Stimulated activated CD8-positive, alpha-beta memory T cell treated with anti-CD3 and anti-CD28 coated beads, Interleukin-7, amount 100 ng/mL, for 1 hour (primary cell): ENCODE data around the gene GYPC.
"Not testable (repeated sequence)": the region's sequence is repeated elsewhere in the genome, so short reads cannot be mapped to it uniquely, and the experiment has no call there.

Experiments
- DNase-seq, 2 donors: peaks; one replicate each; pipeline ENCODE4 v3.0.0-alpha.2; 2020; ENCODE audit warnings: low read depth in 2 of 2

GYPC gene, protein sequence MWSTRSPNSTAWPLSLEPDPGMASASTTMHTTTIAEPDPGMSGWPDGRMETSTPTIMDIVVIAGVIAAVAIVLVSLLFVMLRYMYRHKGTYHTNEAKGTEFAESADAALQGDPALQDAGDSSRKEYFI

DNA sequence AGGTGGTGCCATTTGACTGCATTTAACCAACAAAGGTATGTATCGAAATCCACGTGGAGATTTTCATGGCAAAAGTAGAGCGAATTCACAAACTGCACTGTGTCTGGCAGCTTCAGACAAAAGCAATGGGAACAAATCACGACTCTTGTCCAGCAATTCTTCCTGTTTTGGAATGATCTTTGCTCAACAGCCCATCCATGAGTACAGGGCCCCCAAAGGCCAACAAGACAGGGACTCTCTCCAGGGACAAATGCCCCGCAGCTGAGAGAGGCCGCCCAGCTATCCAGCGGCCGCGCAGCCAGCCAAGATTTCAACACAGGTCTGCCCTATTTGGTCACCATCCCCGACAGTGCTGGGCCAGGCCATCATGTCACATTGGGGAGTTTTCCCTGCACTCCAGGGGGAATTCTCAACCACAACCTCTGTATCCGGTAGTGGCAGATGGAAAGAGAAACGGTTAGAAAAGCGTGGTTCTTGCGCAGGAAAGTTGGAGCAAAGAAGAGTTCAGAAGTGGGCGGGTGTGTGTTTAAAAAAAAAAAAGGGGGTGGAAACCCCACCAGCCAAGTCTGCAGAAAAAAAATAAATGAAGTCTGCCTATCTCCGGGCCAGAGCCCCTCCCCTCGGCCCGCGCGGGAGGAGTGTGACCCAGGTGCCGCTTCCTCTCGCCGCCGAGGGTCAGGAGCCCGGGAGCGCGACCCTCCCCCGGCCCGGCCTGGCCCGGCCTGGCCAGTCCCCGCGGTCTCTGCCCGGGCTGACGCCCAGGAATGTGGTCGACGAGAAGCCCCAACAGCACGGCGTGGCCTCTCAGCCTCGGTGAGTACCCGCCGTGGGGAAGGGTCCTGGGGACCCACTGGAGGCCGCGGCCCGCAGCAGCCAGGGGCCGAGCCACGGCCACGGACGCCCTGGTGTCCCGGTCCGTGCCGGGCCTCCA is at the start of gene GYPC:
Gene GYPC (plus strand): TSS at position 659 of the 931 bp plus-strand sequence. CDS start 106 bp downstream, at position 765.
- no peak for DNase-seq

DNA sequence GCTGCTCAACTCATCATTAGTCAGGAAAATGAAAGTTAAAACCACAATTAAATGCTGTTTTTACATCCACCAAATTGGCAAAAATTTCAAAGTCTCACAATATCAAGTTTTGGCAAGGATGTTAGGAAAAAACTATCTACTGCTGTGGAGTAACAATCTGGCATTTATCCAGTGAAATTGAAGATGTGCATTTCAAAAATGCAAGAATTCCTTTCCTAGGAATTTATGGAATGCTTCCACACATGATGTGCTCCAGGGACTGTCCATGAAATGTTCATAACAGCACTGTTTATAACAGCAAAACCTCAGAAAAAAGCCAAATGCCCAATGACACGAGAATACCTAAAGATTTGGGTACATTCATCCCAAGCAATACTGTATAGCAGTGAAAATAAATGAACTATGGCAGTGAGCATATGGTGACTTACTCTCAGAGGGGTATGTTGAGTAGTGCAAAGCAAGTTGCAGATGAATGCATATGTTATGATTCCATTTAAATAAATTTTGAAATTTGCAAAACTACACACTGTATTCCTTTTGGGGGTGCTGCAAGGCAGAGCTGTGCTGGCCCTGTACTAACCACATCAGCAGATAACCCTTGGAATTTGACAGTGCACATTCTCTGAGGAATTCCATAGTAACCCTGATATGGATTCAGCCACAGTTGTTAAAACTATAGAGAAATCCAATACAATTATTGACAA is 41.3 kb upstream of the GYPC start:
- DNase-seq, result no peak

DNA sequence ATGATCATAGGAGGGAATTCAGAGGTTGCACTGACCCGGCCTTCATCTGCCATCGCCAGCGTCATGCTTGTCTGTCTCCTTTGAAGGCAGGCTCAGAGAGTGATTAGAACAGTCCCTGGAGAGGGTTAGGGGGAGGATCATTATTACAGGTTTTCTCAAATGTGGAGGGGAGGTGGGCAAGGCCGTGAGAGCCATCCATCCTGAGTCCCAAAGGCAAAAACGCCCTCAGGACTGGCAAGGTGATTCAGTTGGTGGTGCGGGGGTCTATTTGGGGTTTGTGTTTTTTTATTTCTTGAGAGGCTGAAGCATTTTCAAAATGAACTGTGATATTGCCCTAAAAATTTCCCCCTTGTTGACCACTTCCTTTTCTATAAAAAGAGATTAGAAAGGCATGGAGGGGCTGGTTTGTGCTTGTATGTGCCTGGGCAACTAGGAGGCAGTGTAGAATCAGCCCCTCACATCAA is 39.3 kb upstream of the GYPC start:
- DNase-seq, result no peak

DNA sequence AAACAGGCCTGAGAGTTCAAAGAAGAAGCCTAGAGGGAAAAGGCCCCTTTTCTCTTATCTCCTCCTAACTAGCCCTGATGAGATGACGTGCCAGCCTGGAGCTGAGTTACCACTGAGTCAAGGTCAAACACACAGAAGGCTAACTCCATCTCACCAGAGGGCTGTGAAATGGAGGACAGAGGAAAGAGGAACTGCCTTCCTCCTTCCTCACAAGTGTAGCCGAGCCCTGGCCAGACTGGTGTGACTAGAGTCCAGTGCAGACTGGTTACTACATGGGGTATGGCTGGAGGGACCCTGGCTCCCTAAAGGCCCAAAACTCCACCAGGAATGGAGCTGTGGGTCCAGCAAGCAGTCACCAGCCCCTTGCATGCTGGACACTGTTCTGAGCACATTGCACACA is 35.7 kb upstream of the GYPC start:
- no peak for DNase-seq

DNA sequence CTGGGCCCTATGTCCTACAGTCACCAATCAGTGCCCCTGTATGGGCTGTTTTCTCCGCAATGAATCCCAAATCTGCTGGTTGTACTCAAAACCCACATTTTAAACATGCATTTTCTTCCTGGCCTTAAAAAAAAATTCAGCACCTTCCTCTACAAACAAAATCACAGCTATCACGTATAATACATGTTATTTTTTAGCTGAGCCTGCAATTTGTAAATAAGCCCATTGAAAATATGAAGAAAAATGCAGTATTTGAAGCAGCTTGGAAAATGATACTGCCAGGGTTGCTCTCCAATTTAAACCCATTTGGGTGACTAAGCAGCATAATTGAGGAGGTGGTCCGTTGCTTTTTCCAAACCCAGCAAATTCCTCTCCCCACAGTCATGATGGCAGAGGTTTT is 33.0 kb upstream of the GYPC start:
- DNase-seq, result no peak

DNA sequence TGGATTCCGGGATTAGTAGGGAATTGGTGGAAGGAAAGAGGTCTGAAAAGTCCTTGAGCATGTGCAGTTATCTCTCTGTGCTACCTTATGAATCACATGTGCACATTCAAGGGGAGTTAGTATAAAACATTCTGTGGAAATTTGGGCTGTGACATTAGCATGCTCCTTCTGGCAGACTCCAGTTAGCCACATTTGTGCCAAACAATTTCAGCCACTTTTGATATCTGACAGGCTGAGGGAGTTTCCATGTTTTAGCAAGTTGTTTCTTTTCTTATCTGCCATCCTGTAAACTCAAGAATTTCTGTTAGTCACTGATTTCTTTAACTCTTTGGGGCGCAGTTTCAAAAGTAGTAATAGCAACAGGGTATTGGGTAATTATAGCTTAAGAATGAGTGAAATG is 28.3 kb upstream of the GYPC start:
- no peak for DNase-seq

DNA sequence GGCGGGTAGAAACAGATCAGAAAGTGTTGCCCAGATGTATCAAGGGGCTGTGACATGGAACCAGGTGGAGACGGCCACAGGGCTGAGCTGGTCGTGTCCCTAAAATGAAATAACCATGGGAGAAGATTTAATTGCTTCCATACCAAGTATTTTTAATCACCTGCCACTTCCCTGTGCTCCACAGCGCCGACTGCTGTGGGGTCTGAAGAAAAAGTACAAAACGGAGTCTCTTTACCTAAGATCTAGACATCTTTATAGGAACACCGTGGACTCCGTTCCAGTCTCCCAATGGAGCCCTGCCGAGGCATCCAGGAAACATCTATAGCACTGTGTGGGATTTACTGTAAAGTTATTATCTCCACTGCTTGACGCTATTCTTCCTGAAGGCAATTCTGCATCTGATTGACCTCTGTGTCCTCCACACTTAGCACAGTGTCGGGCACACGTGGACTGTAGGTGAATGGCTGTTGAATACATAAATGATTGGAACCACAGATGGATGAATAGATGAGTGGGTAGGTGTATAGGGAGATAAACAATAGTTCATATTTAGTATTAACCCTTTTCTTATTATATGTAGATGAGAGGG is 21.6 kb upstream of the GYPC start:
- no peak for DNase-seq

DNA sequence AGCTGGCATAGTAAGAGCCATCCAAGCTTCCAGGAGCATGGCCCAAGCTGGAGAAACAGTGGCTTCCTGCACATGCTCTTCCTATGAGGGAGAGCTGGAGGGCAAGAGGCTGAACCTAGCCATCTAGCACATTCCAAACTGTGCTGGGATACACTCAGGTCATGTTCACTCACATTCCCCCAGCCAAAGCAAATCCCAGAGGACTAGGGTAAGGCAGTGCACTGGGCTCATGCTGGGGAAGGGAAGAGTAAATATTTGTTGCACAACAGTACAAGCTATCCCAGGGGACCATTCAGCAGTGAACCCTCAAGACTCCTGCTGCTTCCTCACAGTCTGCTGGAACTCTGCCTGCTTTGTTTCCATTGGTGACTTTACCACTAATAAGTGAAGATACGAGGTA is 20.7 kb upstream of the GYPC start:
- no peak for DNase-seq

DNA sequence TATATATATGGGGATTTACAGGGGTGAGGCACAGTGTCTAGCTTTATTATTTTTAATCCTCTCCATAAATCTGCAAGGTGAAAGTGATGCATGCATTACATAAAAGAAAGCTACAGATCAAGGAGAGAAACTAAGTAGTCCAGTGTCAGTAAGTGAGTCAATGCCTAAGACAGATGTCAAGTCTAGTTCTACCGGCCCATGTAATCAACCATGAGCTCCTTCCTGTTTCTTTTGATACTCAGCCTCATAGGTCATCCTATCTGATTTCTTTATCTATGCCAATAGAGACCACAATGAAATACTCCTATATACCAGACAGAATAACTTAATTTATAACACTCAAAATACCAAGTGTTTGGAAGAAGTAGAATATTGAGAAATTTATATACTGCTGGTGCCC is 20.2 kb upstream of the GYPC start:
- DNase-seq, result no peak

DNA sequence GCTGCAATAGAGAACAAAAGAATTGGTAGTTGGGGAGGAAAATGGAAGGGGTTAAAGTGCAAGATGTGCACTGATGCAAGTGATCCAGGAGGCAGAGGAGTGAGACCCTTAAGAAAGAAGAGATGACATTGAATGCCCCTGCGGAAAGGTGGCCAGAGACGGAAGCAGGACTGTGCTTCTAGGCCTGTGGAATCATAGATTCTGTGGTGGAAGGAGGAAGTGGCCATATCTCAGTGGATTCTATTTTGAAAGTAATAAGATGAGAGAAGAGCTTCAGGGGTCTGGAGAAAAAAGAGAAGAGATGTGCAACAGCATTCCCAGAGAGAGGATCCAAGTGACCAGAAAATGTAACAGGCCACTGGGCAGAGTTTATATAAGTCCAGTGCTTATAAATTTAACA is 18.6 kb upstream of the GYPC start:
- no peak for DNase-seq

DNA sequence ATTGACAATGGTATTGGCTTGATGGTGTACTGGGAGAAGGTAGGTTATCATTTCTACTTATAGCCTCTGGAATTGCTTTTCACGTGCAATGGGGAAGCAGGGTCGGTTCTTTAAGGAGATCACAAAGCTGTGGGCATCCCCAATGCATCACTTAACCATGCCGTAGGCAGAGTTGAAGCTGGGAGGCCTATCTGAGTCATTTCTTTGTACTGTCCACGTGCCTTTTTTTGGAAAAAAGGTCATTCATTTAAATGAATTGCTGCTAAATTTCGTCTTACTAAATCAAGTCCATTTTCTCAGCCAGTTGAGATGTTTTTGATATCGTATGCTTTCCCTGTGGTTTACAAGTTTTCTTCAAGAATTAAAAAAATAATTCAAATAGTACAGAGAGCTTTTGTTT is 17.2 kb upstream of the GYPC start:
- DNase-seq, result no peak

DNA sequence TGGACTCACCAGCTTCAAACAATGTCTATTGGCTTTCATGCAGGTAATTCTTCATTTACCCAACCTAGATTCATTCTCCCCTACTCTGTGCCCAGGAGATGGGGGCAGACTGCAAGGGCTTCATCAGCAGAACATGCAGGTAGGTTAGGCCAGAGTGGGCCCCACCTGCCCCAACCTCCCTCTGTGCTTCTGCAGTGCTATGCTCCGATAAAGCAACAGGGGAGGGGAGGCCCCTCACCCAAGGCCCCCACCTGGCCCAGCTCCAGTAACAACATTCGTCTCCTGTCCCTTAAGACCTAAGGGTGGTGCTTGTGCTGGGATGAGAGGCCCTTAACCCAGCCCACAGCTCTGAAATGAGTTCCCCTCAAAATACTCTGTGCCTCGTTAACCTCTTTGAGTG is 16.7 kb upstream of the GYPC start:
- no peak for DNase-seq

DNA sequence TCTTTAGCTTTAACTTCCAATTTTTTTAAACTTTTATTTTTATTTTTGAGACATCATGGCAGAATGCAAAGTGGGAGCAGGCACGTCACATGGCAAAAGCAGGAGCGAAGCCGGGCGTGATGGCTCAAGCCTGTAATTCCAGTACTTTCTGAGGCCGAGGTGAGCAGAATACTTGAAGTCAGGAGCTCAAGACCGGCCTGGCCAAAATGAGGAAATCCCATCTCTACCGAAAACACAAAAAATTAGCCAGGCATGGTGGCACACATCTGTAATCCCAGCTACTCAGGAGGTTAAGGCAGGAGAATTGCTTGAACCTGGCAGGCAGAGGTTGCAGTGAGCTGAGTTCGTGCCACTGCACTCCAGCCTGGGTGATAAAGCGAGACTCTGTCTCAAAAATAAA is 14.7 kb upstream of the GYPC start:
- DNase-seq, result not testable (repeated sequence)

DNA sequence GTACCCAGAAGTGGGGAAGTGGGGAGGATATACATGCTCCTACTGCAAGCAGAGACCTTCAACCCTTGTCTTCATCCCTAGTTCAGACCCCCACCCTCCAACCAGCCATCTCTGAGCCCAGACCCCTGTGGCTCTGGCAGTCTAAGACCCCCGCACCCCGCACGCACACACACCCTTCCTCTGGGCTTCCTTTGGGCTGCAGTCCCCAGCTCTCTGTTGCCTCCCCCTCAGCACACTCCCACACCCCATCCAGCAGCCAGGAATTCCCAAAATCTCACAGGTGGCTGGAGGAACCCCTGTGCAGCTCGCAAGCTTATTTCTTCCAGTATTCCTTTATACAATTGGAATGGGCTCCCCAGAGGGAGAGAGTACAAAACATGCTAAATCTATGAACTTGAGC is 13.9 kb upstream of the GYPC start:
- DNase-seq, result no peak

DNA sequence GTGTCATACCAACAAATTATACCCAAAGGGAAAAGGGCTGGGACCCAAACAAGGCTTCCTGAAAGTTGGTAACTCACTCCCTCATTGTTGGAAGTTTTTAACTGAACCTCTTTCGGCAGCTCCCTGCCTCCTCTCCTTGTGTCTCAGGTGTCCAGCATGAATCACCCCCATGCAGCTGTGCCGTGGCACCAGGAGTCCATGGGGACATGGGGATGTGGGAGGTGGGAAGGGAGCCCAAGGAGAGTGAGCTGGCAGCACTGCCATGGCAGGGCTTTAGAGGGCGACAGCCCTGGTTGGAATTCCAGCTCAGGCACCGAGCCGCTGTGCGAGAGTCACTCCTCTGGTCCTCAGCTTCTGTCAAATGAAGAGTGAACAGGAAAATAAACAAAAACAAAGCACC is 12.5 kb upstream of the GYPC start:
- no peak for DNase-seq

DNA sequence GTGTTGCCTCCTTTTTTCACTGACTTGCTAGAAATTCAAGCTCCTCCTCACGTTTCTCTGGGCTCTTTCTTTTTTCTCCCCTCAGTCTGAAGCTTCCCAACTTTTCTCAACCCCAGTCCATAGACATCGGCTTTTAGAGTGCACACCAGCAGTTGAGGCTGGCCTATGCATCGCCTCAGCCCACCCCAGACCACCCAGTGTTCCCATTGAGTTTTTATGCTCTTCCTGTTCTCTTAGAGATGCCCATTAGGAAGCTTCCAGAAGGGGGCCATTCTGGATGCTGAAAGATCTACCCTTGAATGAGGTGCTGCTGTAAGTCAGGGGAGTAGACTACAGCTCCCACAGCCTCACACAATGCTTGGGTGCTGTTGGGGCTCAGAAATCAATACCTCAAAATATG is 12.0 kb upstream of the GYPC start:
- DNase-seq, result no peak

DNA sequence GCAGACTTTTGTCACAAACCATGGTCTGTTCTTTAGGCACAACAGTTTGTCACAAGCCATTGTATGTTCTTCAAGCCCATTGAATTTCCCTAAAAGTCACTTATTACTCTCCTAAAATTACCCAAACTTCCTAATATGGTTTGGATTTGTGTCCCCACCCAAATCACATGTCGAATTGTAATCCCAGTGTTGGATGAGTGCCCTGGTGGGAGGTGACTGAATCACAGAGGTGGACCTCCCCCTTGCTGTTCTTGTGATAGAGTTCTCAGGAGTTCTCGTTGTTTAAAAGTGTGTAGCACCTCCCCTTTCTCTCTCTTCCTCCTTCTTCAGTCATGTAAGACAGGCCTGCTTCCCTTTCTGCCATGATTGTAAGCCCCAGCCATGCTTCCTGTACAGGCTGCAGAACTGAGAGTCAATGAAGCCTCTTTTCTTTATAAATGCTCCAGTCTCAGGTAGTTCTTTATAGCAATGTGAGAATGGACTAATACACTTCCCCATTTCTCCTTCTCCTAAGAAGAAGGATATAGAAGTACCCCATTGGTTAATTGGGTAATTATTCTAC is 11.2 kb upstream of the GYPC start:
- no peak for DNase-seq

DNA sequence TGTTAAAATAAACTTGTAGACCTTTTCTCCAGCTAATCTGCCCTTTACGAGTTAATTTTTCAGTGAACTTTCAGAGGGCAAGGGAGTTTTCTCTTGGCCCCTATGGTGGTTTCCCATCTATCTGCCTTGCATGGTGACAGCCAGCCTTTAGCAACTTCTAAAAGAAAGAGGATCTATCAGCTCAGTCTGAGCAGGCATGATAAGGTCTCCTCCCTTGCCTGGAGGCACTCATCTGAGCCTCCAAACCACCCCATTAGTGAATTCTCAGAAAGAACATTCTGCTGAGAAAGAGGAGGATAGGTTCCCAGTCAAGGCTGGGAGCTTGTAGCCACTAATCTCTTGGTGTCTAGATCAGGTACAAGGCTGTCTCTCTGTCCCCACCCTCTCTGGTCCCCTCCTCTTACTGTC is 10.7 kb upstream of the GYPC start:
- no peak for DNase-seq

DNA sequence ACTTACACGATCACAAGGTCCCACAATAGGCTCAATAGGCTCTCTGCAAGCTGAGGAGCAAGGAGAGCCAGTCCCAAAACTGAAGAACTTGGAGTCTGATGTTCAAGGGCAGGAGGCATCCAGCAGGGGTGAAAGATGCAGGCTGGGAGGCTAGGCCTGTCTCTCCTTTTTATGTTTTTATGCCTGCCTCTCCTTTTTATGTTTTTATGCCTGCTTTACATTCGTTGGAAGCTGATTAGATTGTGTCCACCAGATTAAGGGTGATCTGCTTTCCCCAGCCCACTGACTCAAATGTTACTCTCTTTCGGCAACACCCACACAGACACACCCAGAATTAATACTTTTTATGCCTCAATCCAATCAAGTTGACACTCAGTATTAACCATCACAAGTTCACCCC is 9.9 kb upstream of the GYPC start:
- DNase-seq, result no peak

DNA sequence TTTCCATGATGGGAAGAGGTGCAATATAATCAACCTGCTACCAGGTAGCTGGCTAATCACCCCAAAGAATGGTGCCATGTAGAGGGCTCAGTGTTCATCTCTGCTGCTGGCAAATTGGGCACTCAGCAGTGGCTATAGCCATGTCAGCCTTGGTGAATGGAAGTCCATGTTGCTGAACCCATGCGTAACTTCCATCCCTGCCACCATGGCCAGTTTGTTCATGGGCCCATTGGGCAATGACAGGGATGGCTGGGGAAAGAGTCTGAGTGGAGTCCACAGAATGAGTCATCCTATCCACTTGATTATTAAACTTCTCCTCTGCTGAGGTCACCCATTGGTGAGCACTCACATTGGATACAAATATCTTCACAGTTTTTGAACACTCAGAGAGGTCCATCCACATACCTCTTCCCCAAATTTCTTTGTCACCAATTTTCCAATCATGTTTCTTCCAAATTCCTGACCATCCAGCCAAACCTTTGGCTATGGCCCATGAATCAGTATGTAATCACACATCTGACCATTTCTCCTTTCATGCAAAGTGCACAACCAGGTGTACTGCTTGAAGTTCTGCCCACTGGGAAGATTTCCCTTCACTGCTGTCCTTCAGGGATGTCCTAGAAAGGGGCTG is 8.1 kb upstream of the GYPC start:
- not testable (repeated sequence) for DNase-seq

DNA sequence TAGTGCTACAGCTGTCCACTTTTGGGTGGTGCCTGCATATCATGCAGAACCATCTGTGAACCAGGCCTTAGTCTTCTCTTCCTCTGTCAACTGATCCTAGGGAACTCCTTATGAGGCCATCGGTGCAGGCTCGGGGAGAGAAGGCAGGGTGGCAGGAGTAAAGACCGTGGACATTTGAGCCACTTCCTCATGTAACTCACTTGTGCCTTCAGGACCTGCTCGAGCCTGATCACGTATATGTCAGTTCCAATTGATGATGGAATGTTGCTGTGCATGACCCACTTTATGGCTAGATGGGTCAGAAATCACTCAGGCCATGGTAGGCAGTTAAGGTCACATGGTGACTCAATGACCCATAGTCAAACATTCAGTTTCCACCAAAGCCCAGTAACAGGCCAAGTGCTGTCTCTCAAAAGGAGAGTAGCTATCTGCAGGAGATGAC is 7.6 kb upstream of the GYPC start:
- DNase-seq, result not testable (repeated sequence)

DNA sequence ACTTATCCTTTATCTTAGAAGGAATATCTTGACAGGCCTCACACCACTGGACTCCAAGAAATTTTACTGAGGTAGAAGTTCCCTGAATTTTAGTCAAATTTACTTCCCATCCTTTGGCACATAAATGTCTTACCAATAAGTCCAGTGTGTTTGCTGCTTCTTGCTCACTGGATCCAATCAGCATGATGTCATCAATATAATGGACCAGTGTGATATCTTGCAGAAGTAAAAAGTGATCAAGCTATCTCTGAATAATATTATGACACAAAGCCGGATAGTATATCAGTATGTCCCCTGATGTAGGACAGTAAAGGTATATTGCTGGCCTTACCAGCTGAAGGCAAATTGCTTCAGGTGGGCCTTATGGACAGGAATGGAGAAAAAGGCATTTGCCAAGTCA is 6.9 kb upstream of the GYPC start:
- DNase-seq, result no peak
